ENCODE results near the gene TBKBP1.

TBKBP1 gene

GRCh38 chr17:47713980-47714700 lies 20.2 kb downstream of the TBKBP1 start:
- DNase-seq (ENCODE audit: low spot score): no peak

GRCh38 chr17:47714773-47715396 lies 20.9 kb downstream of the TBKBP1 start:
- no peak for DNase-seq (ENCODE audit: low spot score)

- no peak for DNase-seq (ENCODE audit: low spot score)
Observed at GRCh38 chr17:47715669-47716325, 21.8 kb downstream of the TBKBP1 start.

GRCh38 chr17:47716375-47716774 lies 22.4 kb downstream of the TBKBP1 start:
- DNase-seq (ENCODE audit: low spot score): no peak

GRCh38 chr17:47717261-47717697 lies 23.3 kb downstream of the TBKBP1 start:
- no peak for DNase-seq (ENCODE audit: low spot score)

GRCh38 chr17:47717979-47718621 lies 24.1 kb downstream of the TBKBP1 start:
- no peak for DNase-seq (ENCODE audit: low spot score)

- no peak for DNase-seq (ENCODE audit: low spot score)
Observed at GRCh38 chr17:47718634-47719405, 24.9 kb downstream of the TBKBP1 start.

- DNase-seq (ENCODE audit: low spot score): no peak
Observed at GRCh38 chr17:47719411-47720152, 25.6 kb downstream of the TBKBP1 start.

GRCh38 chr17:47720196-47720595 lies 26.2 kb downstream of the TBKBP1 start:
- DNase-seq (ENCODE audit: low spot score): no peak

- DNase-seq (ENCODE audit: low spot score): no peak
Observed at GRCh38 chr17:47720754-47721533, 27.0 kb downstream of the TBKBP1 start.

GRCh38 chr17:47721725-47722124 lies 27.8 kb downstream of the TBKBP1 start:
- no peak for DNase-seq (ENCODE audit: low spot score)

GRCh38 chr17:47724705-47725104 lies 30.7 kb downstream of the TBKBP1 start:
- no peak for DNase-seq (ENCODE audit: low spot score)

GRCh38 chr17:47725446-47726111 lies 31.6 kb downstream of the TBKBP1 start:
- no peak for DNase-seq (ENCODE audit: low spot score)

- no peak for DNase-seq (ENCODE audit: low spot score)
Observed at GRCh38 chr17:47726796-47727703, 33.1 kb downstream of the TBKBP1 start.

- no peak for DNase-seq (ENCODE audit: low spot score)
Observed at GRCh38 chr17:47727704-47728036, 33.7 kb downstream of the TBKBP1 start.

- no peak for DNase-seq (ENCODE audit: low spot score)
Observed at GRCh38 chr17:47728214-47728877, 34.4 kb downstream of the TBKBP1 start.

- DNase-seq (ENCODE audit: low spot score): no peak
Observed at GRCh38 chr17:47729476-47729875, 35.5 kb downstream of the TBKBP1 start.

- no peak for DNase-seq (ENCODE audit: low spot score)
Observed at GRCh38 chr17:47730681-47731080, 36.7 kb downstream of the TBKBP1 start.

Measured in globus pallidus (tissue), 1 donor.